GM12878 (cell line): ENCODE measurements around the gene GNPNAT1. TPM values are rescaled to one million over a fixed set of nuclear protein-coding genes. Genes with fewer than 3 reads are reported as not detected.
A peak's percentile ranks its signal among the peaks of the same experiment; 100 is the strongest.

ENCODE experiments used
- ASH2L ChIP-seq: fragments of 300-600, 200-600 bp; sonication (generic); IDR thresholded peaks from 2 replicates; pipeline ENCODE4 v1.6.1; 2017; ENCODE audit warnings: low read depth, mild to moderate bottlenecking, borderline replicate concordance
- BACH1 ChIP-seq: fragments of 450-650 bp; IDR thresholded peaks from 2 replicates; pipeline ENCODE4 v1.6.1; 2017; ENCODE audit warnings: mild to moderate bottlenecking, borderline replicate concordance
- CHD2 ChIP-seq: IDR thresholded peaks from 2 replicates; pipeline ENCODE4 v1.6.1; 2011; ENCODE audit warnings: low read depth, low read length, improper control_type of control experiment, borderline replicate concordance
- CREB1 ChIP-seq: IDR thresholded peaks from 2 replicates; pipeline ENCODE4 v1.6.1; 2012; ENCODE audit warnings: low read depth, mild to moderate bottlenecking, inconsistent platforms
- DPF2 ChIP-seq: fragments of 450-650 bp; IDR thresholded peaks from 2 replicates; pipeline ENCODE4 v1.6.1; 2017; ENCODE audit warnings: mild to moderate bottlenecking
- IKZF1 ChIP-seq: fragments of 450-650 bp; conservative IDR thresholded peaks from 2 replicates; pipeline ENCODE4 v1.6.1; 2017; ENCODE audit warnings: antibody characterized with exemption, mild to moderate bottlenecking
- KAT2A ChIP-seq: conservative IDR thresholded peaks from 2 replicates; pipeline ENCODE4 v1.6.1; 2011; ENCODE audit warnings: low read depth, low read length; ENCODE audit not compliant: control insufficient read depth
- LARP7 ChIP-seq: fragments of 450-650 bp; IDR thresholded peaks from 2 replicates; pipeline ENCODE4 v1.6.1; 2017; ENCODE audit warnings: mild to moderate bottlenecking
- MEF2A ChIP-seq: IDR thresholded peaks from 2 replicates; pipeline ENCODE4 v1.6.1; 2011; ENCODE audit warnings: low read depth, mild to moderate bottlenecking, low read length, moderate library complexity; ENCODE audit not compliant: insufficient read depth
- POLR2A ChIP-seq: IDR thresholded peaks from 2 replicates; pipeline ENCODE4 v1.6.1; 2011; ENCODE audit warnings: low read depth, mild to moderate bottlenecking, low read length
- POLR2AphosphoS5 ChIP-seq: IDR thresholded peaks from 2 replicates; pipeline ENCODE4 v1.6.1; 2011; ENCODE audit warnings: mild to moderate bottlenecking, low read length, inconsistent platforms
- RAD51 ChIP-seq: fragments of 450-650 bp; IDR thresholded peaks from 2 replicates; pipeline ENCODE4 v1.6.1; 2016; ENCODE audit warnings: moderate library complexity, mild to moderate bottlenecking, inconsistent platforms
- TCF7 ChIP-seq: IDR thresholded peaks from 2 replicates; pipeline ENCODE4 v1.6.1; 2014; ENCODE audit warnings: antibody characterized with exemption, borderline replicate concordance
- YBX1 ChIP-seq: fragments of 450-650 bp; IDR thresholded peaks from 2 replicates; pipeline ENCODE4 v1.6.1; 2016; ENCODE audit warnings: antibody characterized with exemption
- ZNF384 ChIP-seq: IDR thresholded peaks from 2 replicates; pipeline ENCODE4 v1.6.1; 2012; ENCODE audit warnings: low read depth, mild to moderate bottlenecking, low read length, improper control_type of control experiment, borderline replicate concordance
- ZZZ3 ChIP-seq: IDR thresholded peaks from 2 replicates; pipeline ENCODE4 v1.6.1; 2011; ENCODE audit warnings: low read depth; ENCODE audit not compliant: control insufficient read depth, insufficient read length
- polyA plus RNA-seq, 11 experiments: library from polyadenylated mRNA; depleted of rRNA in 4 of 11; unstranded in 6 of 11; stranded (reverse) in 5 of 11; fragments of >200 nt; fragmentation: Nextera tagmentation in 4 of 11; fragmentation: Illumina TruSeq in 1 of 11; extraction: Ambion mirVana in 4 of 11; extraction: Trizol in 1 of 11; gene quantifications; 1 replicate in 1 of 11; 2 replicates in 10 of 11; pipeline versions ENCODE4 v1.2.1 to v1.2.3, GENCODE V29; 2011 to 2016; ENCODE audit warnings: inconsistent platforms in 2 of 11, missing spikeins in 2 of 11, low read depth in 1 of 11
- total RNA-seq, 4 experiments: library from RNA; depleted of rRNA in 3 of 4; stranded (reverse); fragments of >200 nt in 3 of 4; fragmentation: Illumina TruSeq in 1 of 4; extraction: Trizol in 1 of 4; gene quantifications; 2 replicates each; pipeline versions ENCODE4 v1.2.1 to v1.2.3, GENCODE V29; 2013 to 2021
- TF ChIP-seq, protein P1 (sequence below): fragments of 450-650 bp; IDR thresholded peaks from 2 replicates; pipeline ENCODE4 v1.6.1; 2016; ENCODE audit warnings: mild to moderate bottlenecking
- TF ChIP-seq, protein P2 (sequence below): fragments of 450-650 bp; IDR thresholded peaks from 2 replicates; pipeline ENCODE4 v1.6.1; 2017; ENCODE audit warnings: mild to moderate bottlenecking
- TF ChIP-seq, protein P3 (sequence below): IDR thresholded peaks from 2 replicates; pipeline ENCODE4 v1.6.1; 2011; ENCODE audit warnings: mild to moderate bottlenecking, low read depth, low read length, moderate library complexity; ENCODE audit not compliant: insufficient replicate concordance
- TF ChIP-seq, protein P4 (sequence below): fragments of 450-650 bp; IDR thresholded peaks from 2 replicates; pipeline ENCODE4 v1.6.1; 2017; ENCODE audit warnings: mild to moderate bottlenecking, moderate library complexity
- TF ChIP-seq, protein P5 (sequence below): fragments of 450-650 bp; IDR thresholded peaks from 2 replicates; pipeline ENCODE4 v1.6.1; 2017; ENCODE audit warnings: borderline replicate concordance

The GNPNAT1 gene
- total and polyA plus RNA-seq, 10 of the 15 experiments (the other 5 are each of a cell fraction or from before 2014, with no cell fraction given): 18.9 to 52.6 (median 28.2) TPM

DNA sequence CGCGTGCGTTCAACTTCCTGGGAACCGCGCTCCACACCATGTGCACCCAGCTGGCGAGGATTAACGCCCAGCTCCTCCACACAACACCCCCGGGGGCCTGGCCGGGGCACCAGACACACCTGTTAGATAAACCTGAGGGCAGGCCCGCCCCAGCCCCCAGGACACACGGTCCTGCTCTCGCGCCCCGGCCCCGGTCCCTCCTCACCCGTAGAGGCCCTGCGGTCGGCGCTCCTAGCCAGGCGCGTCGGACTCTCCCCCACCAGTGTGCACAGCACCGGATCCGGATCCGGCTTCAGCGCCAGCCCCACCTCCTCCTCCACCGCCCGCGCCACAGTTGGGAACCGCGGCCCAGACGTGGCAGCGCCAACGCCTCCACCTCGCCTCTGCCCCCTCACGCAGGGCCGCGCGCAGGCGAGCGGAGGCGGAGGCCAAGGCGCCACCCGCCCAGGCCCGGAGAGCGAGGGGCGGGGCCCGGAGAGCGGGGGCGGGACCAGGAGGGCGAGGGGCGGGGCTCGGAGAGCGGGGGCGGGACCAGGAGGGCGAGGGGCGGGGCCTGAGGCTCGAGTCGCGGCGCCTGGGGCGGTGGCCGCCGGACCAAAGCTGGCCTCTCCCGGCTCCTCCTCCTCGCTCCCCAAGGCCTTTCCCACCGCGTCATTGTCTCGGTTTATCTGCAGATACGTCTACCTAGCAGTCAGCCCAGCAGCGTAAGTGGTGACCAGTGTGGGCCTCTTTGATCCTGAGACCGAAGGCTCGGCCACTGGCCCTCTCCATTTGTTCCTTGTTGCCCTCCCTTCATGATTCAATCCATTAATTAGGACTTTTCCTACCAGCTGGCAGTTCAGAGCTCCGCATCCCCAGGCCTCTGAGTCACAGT, at the start of gene GNPNAT1 (continued):
- TF ChIP-seq, protein P1, sequence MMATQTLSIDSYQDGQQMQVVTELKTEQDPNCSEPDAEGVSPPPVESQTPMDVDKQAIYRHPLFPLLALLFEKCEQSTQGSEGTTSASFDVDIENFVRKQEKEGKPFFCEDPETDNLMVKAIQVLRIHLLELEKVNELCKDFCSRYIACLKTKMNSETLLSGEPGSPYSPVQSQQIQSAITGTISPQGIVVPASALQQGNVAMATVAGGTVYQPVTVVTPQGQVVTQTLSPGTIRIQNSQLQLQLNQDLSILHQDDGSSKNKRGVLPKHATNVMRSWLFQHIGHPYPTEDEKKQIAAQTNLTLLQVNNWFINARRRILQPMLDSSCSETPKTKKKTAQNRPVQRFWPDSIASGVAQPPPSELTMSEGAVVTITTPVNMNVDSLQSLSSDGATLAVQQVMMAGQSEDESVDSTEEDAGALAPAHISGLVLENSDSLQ: no peak
- TF ChIP-seq YBX1: no peak
- TF ChIP-seq BACH1: peak; percentile 22; the same call in 1 of the 2 replicates
- TF ChIP-seq MEF2A: no peak
- peak; percentile 57; the same call in 1 of the 2 replicates for TF ChIP-seq DPF2
- TF ChIP-seq IKZF1: peak; percentile 81
- TF ChIP-seq ZZZ3: no peak
- no peak for TF ChIP-seq LARP7
- TF ChIP-seq RAD51: no peak
- no peak for TF ChIP-seq CREB1
- TF ChIP-seq, protein P2, sequence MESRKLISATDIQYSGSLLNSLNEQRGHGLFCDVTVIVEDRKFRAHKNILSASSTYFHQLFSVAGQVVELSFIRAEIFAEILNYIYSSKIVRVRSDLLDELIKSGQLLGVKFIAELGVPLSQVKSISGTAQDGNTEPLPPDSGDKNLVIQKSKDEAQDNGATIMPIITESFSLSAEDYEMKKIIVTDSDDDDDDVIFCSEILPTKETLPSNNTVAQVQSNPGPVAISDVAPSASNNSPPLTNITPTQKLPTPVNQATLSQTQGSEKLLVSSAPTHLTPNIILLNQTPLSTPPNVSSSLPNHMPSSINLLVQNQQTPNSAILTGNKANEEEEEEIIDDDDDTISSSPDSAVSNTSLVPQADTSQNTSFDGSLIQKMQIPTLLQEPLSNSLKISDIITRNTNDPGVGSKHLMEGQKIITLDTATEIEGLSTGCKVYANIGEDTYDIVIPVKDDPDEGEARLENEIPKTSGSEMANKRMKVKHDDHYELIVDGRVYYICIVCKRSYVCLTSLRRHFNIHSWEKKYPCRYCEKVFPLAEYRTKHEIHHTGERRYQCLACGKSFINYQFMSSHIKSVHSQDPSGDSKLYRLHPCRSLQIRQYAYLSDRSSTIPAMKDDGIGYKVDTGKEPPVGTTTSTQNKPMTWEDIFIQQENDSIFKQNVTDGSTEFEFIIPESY: no peak
- TF ChIP-seq, protein P3, sequence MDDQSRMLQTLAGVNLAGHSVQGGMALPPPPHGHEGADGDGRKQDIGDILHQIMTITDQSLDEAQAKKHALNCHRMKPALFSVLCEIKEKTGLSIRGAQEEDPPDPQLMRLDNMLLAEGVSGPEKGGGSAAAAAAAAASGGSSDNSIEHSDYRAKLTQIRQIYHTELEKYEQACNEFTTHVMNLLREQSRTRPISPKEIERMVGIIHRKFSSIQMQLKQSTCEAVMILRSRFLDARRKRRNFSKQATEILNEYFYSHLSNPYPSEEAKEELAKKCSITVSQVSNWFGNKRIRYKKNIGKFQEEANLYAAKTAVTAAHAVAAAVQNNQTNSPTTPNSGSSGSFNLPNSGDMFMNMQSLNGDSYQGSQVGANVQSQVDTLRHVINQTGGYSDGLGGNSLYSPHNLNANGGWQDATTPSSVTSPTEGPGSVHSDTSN: no peak
- TF ChIP-seq POLR2AphosphoS5: peak; percentile 57; the same call in 1 of the 2 replicates
- TF ChIP-seq, protein P4, sequence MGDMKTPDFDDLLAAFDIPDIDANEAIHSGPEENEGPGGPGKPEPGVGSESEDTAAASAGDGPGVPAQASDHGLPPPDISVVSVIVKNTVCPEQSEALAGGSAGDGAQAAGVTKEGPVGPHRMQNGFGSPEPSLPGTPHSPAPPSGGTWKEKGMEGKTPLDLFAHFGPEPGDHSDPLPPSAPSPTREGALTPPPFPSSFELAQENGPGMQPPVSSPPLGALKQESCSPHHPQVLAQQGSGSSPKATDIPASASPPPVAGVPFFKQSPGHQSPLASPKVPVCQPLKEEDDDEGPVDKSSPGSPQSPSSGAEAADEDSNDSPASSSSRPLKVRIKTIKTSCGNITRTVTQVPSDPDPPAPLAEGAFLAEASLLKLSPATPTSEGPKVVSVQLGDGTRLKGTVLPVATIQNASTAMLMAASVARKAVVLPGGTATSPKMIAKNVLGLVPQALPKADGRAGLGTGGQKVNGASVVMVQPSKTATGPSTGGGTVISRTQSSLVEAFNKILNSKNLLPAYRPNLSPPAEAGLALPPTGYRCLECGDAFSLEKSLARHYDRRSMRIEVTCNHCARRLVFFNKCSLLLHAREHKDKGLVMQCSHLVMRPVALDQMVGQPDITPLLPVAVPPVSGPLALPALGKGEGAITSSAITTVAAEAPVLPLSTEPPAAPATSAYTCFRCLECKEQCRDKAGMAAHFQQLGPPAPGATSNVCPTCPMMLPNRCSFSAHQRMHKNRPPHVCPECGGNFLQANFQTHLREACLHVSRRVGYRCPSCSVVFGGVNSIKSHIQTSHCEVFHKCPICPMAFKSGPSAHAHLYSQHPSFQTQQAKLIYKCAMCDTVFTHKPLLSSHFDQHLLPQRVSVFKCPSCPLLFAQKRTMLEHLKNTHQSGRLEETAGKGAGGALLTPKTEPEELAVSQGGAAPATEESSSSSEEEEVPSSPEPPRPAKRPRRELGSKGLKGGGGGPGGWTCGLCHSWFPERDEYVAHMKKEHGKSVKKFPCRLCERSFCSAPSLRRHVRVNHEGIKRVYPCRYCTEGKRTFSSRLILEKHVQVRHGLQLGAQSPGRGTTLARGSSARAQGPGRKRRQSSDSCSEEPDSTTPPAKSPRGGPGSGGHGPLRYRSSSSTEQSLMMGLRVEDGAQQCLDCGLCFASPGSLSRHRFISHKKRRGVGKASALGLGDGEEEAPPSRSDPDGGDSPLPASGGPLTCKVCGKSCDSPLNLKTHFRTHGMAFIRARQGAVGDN: 0 out of 2 replicates have a peak, but pooled peaks have one; percentile 71
- TF ChIP-seq, protein P5, sequence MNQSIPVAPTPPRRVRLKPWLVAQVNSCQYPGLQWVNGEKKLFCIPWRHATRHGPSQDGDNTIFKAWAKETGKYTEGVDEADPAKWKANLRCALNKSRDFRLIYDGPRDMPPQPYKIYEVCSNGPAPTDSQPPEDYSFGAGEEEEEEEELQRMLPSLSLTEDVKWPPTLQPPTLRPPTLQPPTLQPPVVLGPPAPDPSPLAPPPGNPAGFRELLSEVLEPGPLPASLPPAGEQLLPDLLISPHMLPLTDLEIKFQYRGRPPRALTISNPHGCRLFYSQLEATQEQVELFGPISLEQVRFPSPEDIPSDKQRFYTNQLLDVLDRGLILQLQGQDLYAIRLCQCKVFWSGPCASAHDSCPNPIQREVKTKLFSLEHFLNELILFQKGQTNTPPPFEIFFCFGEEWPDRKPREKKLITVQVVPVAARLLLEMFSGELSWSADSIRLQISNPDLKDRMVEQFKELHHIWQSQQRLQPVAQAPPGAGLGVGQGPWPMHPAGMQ: no peak
- no peak for TF ChIP-seq CHD2
- peak; percentile 93 for TF ChIP-seq POLR2A
- TF ChIP-seq ASH2L: peak; percentile 82; the same call in 1 of the 2 replicates
- no peak for TF ChIP-seq KAT2A
- no peak for TF ChIP-seq TCF7
- TF ChIP-seq ZNF384: no peak
